Activated T-helper 1 cell treated with Interleukin-2 at 50 U/mL for 16 hours (primary cell): Measurements from ENCODE around the gene OPCML.

ENCODE experiments used
- DNase-seq: peaks from one replicate; pipeline ENCODE4 v3.0.0-alpha.2; 2020; ENCODE audit warnings: low read depth

The OPCML gene

DNA sequence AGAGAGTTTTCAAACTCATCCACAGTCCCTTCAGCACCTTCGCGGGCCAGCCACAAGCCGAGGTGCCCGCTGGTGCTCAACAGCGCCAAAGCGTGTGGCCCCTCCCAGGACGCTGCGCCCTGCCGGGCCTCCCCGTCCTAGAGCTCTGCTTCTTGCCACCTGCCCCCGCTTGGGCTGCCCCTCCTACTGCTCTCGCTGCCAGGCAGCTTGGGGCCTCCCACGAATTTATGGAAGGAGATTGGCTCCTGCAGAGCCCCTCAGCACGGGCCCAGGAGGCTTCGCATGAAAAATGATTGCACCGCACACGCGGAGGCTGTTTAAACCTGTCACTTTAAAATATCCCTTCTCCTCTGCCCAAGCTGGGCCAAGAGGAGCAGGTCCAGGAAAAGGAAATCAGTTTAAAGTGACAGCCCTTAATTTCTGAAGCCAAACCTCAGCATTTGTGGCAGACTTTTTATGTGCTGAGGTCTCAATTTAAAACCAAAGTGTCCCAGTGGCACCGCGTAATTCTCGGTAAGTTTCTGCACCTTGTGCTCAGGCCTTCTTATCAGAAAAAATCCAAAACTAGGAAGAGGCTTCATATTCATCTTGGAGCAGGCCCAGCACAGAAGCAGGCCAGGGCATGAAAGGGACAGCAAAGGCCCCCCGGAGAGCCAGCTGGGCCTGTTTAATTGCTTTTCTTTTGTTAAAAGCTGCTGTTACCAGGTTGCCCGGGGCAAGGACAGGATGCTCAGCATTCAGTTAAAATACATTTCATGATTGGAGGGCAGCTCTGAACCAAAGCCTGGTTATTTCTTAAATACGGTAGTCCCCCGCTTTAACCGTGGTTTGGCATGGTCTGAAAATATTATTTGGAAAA lies 303.6 kb downstream of the OPCML start:
- no peak for DNase-seq

DNA sequence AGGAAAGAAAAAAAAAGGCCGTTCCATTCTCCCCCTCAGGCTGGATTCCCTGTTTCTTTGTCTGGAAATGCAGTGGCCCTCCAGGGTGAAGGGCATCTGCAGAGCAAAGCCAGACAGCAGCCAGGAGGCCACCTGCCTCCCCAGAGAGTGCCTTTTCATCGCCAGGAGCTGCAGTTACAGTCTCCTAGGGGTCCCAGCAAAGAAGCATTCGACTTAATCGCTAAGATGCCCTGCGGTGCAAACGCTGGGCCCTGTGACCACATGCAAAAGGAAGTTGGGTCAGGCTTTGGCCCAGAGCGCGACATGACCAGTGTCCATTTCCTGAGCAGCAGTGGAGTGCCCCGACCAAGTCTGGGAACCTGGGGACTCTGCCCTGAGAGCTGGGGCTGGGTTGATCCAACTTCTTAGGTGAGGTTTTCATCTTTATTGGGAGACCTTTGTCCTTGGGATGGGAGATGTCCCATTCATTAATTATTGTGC lies 304.6 kb downstream of the OPCML start:
- no peak for DNase-seq

DNA sequence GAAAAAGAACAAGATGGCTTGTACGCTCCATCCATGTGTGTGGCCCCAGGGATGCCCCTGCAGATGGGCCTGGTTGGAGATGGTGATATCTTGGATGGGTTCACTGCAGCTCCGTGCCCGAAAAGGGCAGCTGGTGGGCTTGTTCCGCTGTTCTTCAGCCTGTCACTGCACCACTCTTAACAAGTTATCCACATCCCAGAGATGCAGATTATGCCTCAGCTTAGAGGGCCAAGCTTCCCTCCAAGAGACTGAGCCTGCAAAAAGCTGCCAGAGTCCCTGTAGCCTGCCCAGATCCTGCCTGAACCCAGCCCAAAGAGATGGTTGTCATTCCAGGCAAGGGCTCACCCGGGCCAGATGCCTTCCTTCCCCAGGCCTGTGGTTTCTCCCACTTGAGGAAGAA lies 308.0 kb downstream of the OPCML start:
- DNase-seq, result no peak

DNA sequence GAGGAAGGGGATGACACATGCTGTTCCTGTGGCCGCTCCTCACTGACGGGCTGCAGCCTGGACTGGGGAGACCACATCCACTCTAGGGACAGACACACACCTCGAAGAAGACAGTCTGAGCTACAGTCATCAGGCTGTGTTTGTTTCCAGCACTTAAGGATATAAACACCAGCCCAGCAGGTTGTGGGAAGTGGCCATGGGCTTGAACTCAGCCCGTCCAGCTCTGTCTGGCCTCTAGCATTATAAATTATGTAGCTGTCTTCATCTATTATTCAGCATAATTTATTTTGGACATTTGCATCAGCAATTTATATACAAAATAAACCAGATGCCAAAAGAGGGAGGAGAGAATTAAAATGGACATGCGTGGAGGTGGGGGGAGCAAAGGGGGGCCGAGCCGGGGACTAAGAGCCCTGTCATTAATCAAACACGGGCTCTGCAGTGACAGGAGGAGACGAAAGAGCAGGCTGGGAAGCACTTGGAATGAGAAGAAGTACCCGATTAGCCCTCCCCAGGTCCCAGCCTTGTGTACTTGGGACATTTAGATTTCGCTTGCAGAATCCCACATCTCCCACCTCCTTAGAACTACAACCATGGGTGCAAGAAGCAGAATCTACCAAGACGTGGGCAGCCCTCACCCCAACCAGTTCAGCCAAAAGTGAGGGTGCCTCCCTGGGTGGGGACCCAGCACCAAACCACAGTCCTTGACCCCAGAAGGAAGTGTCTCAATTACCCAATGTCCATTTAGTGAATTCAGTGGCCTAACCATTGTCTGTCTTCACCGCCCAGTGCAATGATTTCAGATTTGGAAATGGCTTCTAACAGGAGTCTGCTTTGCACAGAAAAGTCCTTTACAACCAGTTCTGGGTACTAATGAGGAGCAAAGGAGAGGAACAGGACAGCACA lies 309.6 kb downstream of the OPCML start:
- DNase-seq, result no peak

DNA sequence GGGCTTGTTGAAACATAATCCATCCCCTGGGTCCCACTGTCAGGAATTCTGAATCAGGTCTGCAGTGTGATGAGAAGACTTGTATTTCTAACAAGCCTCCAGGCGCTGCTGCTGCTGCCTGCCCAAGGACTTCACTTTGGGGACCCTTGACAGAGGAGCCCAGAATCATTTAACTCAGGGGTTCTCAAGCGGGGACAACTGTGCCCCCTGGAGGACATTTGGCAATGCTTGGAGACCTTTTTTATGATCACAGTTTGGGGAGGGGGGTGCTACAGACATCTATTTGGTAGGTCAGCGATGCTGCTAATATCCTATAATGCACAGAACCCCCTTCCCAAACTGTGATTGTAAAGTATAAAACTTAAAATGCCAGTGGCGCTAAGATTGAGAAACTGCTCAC lies 312.8 kb downstream of the OPCML start:
- no peak for DNase-seq

DNA sequence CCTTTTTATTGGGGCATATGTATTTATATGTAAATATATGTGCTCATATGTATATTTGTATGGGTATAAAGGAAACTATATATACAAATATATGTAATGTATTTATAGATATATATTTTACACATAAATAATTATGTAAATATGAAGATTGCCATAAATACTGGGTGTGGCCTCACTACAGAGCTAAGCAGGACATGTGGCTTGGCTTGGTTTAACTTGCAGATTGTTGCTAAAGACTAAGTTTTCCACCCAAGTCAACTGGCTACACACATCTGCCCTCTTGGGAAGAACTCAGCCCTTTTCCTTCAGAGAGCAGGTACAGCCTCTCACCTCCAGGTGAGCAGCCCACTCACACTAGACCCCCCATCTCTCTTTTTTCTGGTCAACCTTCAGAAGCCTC lies 315.5 kb downstream of the OPCML start:
- no peak for DNase-seq

DNA sequence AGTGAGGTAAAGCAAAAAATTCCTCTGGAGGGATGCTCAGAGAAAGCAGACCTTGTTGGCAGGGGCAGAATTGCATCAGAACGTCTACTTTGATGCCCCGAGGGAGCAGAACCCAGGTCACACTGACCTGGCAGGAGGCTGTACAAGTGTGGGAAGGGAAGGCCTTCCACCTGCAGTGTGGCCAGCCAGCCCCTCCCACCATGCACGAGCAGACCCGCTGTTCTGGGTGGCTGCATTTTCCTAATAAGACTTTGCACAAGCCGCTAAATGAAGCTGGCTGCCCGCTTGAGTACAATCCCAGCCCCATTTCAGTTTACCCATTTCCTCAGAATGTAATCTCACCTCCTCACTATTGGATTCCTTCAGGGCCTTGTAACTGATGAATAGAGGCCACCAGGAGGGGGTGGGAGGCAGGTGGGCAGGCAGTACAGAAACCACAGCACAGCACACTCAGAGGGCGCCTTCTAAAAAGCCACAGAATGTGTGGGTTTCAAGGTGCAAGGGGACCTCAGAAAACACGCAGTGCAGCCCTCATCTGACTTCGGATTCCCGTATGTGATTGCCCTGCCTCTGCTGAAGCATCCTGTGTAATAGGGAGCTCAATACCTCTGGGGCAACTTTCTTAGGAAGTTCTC lies 316.6 kb downstream of the OPCML start:
- DNase-seq, result no peak

DNA sequence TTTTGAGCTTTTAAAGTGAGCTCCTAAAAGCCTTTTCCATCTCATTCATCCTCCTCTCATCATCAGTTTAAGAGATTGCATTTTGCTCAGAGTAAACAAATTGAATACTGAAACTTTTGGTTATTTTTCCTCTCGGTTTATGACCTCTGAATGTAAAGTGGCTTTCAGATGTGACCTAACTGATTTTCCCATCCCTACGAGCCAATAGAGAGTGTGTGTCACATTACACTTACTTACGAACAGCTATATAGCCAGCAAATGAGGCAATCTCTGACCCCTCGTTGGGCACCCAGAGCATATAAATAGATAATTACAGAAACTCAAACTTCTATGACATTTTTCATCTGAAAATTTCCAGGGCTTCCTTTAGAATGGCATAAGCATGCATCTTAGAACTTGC lies 317.7 kb downstream of the OPCML start:
- DNase-seq, result no peak

DNA sequence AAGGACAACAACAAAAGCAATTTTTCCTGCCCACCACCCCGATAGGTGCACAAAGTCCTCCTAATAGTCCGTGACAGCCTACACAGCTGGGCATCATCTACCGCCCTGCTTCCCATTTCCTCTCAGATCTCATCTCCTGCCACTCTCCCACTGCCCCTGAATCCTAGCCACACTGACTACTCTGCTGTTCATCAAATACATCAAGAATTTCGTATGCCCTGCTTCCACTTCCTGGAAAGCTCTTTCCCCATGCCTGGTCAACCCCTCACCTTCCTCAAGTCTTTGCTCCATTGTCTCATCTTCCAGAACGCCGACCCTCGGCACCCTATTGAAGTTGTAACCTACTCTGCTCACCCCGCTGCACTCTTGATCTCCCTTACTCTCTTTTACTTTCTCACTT lies 320.1 kb downstream of the OPCML start:
- no peak for DNase-seq

DNA sequence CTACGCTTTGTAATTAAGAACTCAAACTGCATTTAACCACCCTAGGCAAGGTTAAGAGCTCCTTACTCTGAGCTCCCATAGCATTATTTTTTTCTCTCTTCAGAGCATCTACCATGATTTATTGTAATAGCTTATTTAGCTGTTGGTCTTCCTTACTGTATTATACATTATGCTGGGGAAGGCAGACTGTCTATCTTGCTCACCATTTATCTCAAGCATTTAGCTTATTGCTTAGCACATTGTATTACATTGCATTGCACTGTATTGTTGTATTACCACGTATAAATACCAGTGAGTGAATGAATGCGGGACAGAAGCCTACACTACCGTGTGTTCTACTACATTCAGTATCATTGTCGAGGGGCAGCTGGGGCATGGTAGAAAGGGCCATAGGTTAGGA lies 324.3 kb downstream of the OPCML start:
- no peak for DNase-seq

DNA sequence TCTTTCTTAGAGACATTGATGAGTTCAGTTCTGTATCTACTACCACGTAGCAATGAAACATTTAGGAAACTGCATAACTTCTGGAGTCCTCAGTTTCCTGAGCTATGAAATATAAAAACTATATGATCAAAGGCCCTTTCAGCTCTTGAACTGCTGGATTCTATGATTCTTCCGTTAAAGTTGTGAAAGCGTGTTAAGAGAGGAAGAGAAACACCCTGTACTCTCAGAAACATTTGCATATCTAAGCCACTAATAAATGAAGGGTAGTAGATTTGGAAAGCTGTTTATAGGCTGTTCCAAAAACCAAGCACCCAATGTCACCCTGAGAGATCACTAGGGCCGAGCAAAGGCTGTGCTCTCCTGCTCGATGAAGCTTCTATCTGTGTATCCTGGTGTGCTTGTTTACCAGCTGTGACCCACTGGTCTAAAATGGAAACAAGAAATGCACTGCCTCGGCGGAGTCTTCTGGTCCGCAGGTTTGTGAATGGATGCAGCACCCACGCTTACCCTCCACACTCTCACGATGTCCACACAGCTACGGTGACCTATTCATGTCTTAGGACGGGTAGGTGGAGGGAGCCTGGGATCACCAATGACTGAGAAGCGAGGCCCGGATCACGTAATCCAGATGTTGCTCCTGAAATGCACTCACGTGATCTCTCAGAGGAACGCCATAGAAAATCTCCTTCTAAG lies 325.8 kb downstream of the OPCML start:
- no peak for DNase-seq

DNA sequence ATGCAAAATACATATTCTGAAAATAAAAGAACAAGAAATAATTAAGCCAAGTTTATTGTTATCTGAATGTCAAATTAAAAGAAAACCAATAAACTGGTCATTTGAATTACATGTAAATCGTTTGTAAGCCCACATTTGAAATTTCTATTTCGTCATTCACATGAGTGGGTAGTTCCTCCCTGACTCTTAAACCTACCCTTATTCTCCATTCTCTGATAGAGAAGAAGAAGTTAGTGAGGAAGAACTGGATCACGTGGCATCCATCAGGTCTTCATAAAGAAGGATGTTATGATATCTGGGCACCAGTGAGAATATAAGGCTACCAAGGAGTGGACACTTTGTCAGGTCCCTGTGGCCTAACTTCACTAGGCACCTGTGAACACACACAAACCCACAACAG lies 328.1 kb downstream of the OPCML start:
- DNase-seq, result no peak

DNA sequence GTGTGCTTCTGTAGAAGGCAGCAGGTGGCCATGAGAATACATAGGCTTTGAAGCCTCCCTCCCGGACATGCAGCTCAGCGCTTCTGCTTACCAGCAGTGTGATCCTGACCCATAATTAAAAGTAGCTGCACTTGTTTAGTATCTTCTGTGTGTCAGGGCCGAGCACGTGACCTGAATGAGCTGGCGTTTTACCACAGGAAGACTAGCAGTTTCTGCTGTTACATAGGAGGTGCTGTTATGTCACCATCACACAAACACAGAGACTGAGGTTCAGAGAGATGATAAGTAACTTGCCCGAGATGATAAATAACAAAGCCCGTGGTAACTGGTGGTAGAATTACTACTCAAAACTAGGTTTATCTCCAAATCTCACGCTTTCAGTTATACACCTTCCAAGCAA lies 329.5 kb downstream of the OPCML start:
- DNase-seq, result no peak

DNA sequence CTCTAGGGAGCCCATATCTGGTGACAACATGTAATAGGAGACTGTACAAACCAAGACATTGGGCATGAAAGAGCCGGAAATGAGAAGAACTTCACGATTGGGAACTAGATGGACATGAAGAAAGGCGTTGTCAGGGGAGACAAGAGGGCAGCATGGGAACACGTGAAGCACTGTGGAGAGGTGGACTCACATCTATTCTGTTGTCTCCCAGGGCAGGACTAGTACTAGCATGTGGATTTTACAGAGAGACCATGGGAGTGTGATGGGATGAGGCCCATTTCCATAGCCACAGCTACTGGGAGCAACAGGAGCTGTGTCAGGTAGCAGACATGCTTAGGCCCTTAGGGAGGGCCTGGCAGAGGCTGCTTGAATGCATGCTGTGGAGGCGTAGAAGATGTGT lies 333.9 kb downstream of the OPCML start:
- no peak for DNase-seq

DNA sequence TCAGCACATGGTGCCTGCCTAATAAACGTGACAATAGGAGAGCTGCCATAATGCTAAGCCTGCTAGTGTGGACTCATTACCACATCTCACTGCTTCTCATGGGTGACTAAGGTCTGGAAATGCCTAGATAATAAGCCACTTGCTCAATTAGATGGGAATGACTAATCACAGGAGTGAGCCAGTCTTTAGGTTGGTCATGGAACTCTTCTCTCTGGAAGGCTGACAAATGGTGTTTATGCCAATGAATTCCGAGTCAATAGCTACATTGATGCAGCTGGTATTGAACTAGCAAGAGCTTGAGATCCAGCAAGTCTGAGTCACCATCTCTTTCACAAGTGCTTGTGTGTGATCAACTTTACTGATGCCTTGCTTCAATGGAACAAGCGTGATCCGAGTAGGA lies 334.9 kb downstream of the OPCML start:
- no peak for DNase-seq

DNA sequence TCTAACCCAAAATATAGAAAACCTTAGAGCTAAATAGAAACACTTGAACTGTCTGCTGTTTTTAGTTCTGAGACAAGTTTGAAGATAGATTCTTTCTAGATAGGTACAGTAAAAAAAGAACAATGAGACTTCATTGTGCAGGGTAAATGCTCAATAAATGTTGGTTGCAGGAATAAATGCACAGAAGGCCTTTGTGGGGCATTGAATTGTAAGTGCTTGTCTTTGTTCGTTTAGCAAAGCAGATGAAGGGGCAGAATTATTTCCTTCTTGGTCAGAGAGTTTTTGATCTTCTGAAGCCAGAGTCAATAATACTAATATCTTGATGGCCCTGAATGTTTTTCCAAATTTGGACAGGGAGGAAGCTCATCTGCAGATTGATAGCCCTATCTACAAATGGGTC lies 340.4 kb downstream of the OPCML start:
- no peak for DNase-seq

DNA sequence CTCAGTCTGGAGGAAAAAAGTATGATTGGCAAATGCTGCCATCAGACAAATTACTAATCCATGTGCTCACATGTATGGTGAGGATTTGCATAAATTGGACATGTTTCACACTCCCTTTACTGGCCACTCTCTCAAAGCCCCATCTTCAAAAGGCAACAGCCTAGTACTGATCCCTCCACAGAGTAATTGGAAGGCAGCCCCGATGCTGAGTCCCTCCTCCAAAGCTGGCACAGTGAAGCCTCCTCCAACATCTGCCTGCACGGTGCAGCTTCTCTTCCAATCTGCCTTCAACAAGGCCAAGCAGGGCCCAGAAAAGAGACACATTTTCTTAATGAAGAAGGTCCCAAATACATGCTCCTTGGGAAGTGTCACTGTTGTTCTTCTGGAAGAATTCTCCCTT lies 350.6 kb downstream of the OPCML start:
- no peak for DNase-seq

DNA sequence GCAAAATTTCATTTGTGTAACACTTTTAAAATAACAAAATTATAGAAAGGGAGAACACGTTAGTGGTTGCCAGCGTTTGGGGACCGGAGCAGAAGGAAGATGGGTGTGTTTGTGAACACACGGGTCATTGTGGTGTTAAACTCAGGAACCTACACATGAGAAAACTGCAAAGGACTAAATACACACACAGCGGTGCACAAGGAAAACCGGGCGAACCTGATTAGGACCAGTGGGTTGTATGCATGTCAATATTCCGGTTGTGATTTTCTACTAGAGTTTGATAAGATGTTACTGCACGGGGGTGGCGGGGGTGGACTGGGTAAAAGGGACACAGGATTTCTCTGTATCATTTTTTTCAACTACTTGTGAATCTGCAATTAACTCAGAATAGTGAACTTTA lies 351.2 kb downstream of the OPCML start:
- no peak for DNase-seq

DNA sequence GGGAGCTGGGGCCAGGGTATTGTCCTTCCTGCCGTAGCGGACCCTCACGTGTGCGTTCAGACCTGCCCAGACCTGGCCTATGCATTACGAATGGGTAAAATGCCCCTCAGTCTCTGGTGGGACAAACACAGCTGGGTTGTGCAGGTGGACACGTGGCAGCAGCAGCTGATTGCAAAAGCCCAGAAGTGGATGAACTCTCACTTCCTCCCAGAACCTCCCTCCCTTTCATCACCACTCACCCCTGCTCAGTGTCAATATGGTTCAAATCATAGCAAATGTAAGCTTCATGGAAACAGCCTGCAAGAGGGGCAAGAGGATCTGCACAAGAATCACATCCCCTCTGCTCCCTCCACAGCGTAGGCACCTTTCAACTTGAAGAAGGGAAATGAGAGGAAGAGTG lies 352.1 kb downstream of the OPCML start:
- no peak for DNase-seq

DNA sequence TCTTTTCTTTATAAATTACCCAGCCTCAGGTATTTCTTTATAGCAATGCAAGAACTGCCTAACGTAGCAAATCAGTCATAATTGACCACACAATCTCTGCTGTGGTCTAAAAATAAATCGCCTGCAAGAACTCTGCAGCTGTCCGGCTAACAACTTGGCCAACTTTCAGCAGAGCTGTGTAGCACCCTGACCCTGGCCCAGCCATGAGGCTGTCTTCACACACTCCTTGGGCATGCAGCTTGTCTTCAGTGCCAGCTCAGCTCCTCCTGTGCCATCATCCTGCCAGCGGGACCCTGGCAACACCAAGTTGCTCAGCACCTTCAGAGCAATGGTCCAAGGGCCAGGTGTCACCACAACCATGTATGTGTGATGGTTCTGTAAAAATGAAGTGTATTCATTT lies 355.6 kb downstream of the OPCML start:
- DNase-seq, result no peak

DNA sequence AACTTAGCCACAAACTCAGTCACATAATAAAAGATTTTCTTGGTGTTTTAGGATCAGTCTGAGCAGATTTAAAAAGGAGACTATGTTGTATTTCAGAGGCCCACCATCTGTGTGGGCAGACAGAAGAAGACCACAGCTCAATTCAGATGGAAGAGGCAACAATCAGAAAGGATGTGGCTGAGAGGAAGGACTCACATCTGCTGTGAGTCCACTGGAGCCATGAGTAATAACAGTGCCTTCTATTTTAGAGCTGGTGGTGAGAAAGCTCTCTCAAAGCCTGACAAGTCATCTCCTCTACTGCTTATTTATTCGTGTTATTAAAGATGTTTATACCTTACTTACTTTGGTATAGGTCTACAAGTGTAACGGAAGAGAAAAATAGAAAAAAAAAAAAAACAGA lies 357.2 kb downstream of the OPCML start:
- no peak for DNase-seq

DNA sequence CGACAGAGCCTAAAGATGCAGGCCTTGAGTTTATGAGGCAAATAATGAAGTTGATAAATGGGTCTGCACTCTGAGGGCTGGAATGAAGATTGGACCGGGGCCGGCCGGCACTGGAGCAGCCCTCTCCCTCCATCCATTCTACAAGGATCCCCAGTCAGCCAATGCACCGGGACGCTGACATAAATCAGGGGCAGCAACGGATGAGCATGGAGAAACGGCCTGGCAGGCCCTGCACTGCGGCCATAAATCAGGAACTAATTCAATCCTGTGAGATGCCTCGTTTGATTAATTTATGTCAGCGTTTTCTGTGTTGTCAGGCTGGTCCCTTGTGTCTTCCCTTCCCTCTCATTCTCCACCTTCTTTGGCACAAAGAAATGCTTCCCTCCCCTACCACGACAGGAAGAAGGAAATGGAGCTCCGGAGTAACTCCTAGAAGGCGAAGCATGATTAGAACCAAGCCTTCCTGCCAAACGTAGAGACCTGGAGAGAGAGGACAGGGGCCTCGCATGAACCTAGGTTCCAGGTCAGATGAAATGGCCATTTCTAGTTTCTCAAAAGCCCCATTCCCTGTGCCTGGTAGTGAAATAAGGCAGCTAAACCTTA lies 358.4 kb downstream of the OPCML start:
- DNase-seq, result no peak
